Measurements from ENCODE around the gene RPS3A.

The RPS3A gene

DNA sequence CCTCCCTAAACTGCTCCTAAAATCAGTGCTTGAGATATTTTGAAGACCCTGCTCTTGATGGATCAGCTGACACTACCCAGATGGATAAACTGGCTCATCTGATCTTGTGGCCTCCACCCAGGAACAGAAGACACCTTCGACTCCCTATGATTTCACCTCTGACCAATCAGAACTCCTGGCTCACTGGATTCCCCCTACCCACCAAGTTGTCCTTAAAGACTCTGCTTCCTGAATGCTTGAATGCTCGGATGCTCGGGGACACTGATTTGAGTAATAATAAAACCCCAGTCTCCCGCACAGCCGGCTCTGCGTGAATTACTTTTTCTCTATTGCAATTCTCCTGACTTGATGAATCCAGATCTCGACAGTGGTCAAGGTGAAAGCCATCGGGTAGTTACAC is 12.0 kb upstream of the RPS3A start:
- no peak overlapping the region for H3K4me3 ChIP-seq (ENCODE audit: low read depth, low read length)
- no peak for DNase-seq (ENCODE audit: low read depth)
- in situ Hi-C loops (cut with HindIII; ENCODE audit: low sequenced_read_pairs): no loop called here
- TF ChIP-seq, protein P1, sequence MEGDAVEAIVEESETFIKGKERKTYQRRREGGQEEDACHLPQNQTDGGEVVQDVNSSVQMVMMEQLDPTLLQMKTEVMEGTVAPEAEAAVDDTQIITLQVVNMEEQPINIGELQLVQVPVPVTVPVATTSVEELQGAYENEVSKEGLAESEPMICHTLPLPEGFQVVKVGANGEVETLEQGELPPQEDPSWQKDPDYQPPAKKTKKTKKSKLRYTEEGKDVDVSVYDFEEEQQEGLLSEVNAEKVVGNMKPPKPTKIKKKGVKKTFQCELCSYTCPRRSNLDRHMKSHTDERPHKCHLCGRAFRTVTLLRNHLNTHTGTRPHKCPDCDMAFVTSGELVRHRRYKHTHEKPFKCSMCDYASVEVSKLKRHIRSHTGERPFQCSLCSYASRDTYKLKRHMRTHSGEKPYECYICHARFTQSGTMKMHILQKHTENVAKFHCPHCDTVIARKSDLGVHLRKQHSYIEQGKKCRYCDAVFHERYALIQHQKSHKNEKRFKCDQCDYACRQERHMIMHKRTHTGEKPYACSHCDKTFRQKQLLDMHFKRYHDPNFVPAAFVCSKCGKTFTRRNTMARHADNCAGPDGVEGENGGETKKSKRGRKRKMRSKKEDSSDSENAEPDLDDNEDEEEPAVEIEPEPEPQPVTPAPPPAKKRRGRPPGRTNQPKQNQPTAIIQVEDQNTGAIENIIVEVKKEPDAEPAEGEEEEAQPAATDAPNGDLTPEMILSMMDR (IDR thresholded peaks at IDR 0.05; ENCODE audit: low read depth, low read length, missing control alignments): no peak

DNA sequence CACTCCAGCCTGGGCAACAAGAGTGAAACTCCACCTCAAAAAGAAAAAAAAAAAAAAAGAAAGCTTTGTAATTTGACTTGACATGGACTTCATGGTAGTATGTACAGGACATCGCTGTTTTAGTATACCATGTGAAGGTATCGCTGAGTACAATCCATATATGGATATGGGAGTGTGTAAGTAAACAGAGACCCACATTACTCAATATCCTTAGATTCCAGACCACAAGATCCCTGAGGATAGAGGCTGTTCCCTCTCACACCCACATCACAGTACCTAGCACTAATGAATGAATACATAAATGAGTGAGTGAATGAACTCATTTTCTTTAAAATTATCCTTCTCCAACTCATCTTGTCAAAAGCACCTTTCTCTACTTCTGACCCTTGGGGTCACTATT is 8.4 kb upstream of the RPS3A start:
- no peak for DNase-seq (ENCODE audit: low read depth)
- TF ChIP-seq, protein P1 (IDR thresholded peaks at IDR 0.05; ENCODE audit: low read depth, low read length, missing control alignments): no peak
- H3K4me3 ChIP-seq (ENCODE audit: low read depth, low read length): no peak overlapping the region
- in situ Hi-C loops (cut with HindIII; ENCODE audit: low sequenced_read_pairs): no loop called here

DNA sequence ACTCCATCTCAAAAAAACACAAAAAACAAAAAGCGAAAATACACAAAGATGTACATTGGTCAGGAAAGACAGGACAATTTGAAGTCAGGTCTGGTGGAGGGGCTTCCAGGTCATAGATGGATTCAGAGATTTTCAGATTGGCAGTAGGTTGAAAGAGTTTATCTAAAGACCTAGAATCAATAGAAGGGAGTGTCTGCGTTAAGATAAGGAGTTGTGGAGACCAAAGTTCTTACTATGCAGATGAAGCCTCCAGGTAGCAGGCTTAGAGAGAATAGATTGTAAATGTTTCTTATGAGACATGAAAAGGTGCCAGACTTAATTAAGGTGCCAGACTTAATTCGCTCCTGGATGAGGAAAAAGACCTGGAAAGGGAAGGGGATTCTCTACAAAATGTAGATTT is 6.9 kb upstream of the RPS3A start:
- TF ChIP-seq, protein P1 (IDR thresholded peaks at IDR 0.05; ENCODE audit: low read depth, low read length, missing control alignments): no peak
- in situ Hi-C loops (cut with HindIII; ENCODE audit: low sequenced_read_pairs): no loop called here
- H3K4me3 ChIP-seq (ENCODE audit: low read depth, low read length): no peak overlapping the region
- DNase-seq (ENCODE audit: low read depth): no peak

DNA sequence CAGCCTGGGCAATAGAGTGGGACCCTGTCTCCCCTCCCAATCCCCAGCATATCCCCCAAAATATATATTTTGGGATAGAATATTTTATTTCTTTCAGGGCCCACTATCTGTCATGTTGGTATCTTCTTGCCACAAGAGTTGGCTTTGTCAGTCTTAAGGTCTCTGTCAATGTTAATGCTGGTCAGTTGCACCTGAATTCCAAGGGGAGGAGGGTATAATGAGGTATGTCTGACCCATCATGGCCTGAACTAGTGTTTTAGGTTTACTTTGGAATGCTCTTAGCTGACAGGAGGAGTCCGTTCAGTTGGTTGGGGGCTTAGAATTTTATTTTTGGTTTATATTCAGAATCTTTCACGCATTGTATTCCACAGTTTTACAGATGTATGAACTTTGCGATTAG is 6.2 kb upstream of the RPS3A start:
- TF ChIP-seq, protein P1 (IDR thresholded peaks at IDR 0.05; ENCODE audit: low read depth, low read length, missing control alignments): no peak
- no peak overlapping the region for H3K4me3 ChIP-seq (ENCODE audit: low read depth, low read length)
- DNase-seq (ENCODE audit: low read depth): no peak

DNA sequence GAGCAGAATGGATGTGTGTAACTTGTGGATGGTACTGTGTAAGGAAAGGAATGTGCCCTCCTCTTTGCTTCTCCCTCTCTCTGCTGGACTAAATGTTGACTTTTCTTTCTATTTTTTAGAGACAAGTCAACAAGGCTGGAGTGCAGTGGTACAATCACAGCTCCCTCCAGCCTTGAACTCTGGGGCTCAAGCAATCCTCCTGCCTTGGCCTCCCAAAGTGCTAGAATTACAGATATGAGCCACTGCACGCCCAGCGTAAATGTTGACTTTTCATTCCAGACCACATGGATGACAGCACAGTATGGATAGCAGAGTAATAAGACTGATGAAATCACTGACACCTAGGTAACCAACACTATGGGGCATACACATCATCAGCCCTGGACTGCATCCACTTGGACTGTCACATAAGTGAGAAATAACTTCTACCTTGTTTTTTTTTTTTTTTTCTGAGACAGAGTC is 5.1 kb upstream of the RPS3A start:
- in situ Hi-C loops (cut with HindIII; ENCODE audit: low sequenced_read_pairs): no loop called here
- TF ChIP-seq, protein P1 (IDR thresholded peaks at IDR 0.05; ENCODE audit: low read depth, low read length, missing control alignments): no peak
- DNase-seq (ENCODE audit: low read depth): no peak
- H3K4me3 ChIP-seq (ENCODE audit: low read depth, low read length): no peak overlapping the region

More for the DNA sequence above, 6.2 kb upstream of the RPS3A start:
- in situ Hi-C loops (cut with HindIII; ENCODE audit: low sequenced_read_pairs): no loop called here

DNA sequence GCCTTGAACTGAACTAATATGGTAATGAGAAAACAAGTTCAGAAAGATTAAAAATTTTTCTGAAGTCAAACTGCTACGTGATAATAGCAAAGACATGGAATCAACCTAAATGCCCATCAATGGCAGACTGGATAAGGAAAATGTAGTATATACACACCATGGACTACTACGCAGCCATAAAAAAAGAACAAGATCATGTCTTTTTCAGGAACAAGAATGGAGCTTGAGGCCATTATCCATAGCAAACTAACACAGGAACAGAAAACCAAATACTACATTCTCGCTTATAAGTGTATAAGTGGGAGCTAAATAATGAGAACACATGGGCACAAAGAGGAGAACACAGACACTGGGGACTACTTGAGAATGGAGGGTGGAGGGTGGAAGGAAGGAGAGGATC is 4.3 kb upstream of the RPS3A start:
- TF ChIP-seq, protein P1 (IDR thresholded peaks at IDR 0.05; ENCODE audit: low read depth, low read length, missing control alignments): no peak
- no peak overlapping the region for H3K4me3 ChIP-seq (ENCODE audit: low read depth, low read length)
- in situ Hi-C loops (cut with HindIII; ENCODE audit: low sequenced_read_pairs): no loop called here
- no peak for DNase-seq (ENCODE audit: low read depth)

DNA sequence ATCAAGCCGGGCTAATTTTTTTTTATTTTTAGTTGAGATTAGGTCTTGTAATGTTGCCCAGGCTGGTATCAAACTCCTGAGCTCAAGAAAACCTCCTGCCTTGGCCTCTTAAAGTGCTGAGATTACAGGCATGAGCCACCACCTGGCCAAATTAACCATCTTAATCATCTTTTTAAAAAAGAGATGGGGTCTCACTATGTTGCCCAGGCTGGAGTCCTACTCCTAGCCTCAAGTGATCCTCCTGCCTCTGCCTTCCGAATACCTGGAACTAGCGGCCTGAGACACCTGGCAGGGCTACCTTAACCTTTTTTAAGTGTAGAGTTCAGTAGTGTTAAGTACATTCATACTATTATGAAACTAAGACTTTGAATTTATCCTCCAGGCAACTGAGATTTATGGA is 1.7 kb upstream of the RPS3A start:
- in situ Hi-C loops (cut with HindIII; ENCODE audit: low sequenced_read_pairs): no loop called here
- TF ChIP-seq, protein P1 (IDR thresholded peaks at IDR 0.05; ENCODE audit: low read depth, low read length, missing control alignments): no peak
- no peak for DNase-seq (ENCODE audit: low read depth)
- H3K4me3 ChIP-seq (ENCODE audit: low read depth, low read length): no peak overlapping the region

Data from astrocyte of the cerebellum (primary cell).